Central memory CD8-positive, alpha-beta T cell (primary cell): ENCODE data around the gene C9orf152.

Source experiments
- ATAC-seq: fragments of 150-1000 bp; cut with Tn5 transposase; replicated peaks from 2 replicates; pipeline ENCODE4 v1.10.0; 2022; ENCODE audit warnings: mild to moderate bottlenecking, moderate FRiP score, moderate number of reproducible peaks; ENCODE audit not compliant: poor library complexity, severe bottlenecking; ENCODE audit errors: extremely low read depth
- DNase-seq, 2 donors: peaks; one replicate each; pipeline ENCODE4 v3.0.0; 2021; ENCODE audit warnings: low spot score in 2 of 2
- H3K27ac Mint-ChIP-seq: one replicate; pipeline ENCODE4 v1.8.0; 2022; ENCODE audit warnings: low read depth, mild to moderate bottlenecking, moderate library complexity, mixed read lengths
- H3K27me3 Mint-ChIP-seq: one replicate; pipeline ENCODE4 v1.8.0; 2022; ENCODE audit warnings: mixed read lengths
- H3K36me3 Mint-ChIP-seq: one replicate; pipeline ENCODE4 v1.8.0; 2022; ENCODE audit warnings: mild to moderate bottlenecking, moderate library complexity, mixed read lengths; ENCODE audit not compliant: insufficient read depth
- H3K4me1 Mint-ChIP-seq: one replicate; pipeline ENCODE4 v1.8.0; 2022; ENCODE audit warnings: mixed read lengths
- H3K4me3 Mint-ChIP-seq: one replicate; pipeline ENCODE4 v1.8.0; 2022; ENCODE audit warnings: mild to moderate bottlenecking, moderate library complexity, mixed read lengths
- H3K9me3 Mint-ChIP-seq: one replicate; pipeline ENCODE4 v1.8.0; 2022; ENCODE audit warnings: mixed read lengths

C9orf152 gene

DNA sequence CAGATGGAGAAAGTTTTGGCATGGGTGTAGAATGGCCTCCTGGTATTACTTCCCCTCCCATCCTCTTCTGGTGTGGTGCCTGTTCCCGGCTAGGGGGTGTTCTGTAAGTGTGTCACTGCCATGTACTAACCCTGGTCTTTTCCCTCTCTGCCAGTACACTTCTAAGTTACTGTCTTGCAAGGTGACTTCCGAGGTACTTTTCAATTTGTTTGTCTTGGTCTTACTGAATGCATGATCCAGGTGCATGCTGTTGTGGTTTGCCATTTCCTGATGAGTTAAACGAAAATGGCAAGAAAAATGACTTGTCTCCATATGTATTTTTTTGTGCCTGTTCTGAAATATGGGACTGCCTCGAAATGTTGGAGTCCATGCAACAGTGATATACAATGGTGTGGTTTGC lies 46.0 kb downstream of the C9orf152 start:
- Mint-ChIP-seq H3K36me3 (peaks cover 8% of the 10 kb centered on the region), H3K4me1 (peaks cover 31% of the 10 kb centered on the region), H3K9me3 (no peaks in the 10 kb centered on the region), H3K27me3 (no peaks in the 10 kb centered on the region), H3K27ac (no peak overlapping the region), H3K4me3 (no peak overlapping the region)
- no peak for ATAC-seq
- no peak for DNase-seq

DNA sequence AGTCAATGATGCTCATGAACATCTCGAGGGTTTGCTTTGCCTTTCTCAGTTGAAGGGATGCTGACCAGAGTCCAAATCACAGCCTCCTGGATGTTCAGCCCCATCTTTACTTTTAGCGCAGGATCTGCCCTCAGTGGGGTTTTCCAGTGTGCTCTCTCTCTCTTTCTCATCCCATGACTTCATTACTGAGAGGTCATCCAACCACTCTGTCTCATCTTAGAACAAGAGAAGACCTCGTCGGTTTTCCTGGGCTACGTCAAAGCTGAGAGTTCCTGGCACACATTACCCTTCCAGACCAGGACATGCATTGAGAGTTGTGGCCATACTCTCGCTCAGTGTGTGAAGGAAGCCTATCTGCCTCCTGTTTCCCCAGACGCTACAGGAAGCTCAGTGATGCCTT lies 47.3 kb downstream of the C9orf152 start:
- Mint-ChIP-seq H3K4me1 (peaks cover 43% of the 10 kb centered on the region), H3K36me3 (peaks cover 8% of the 10 kb centered on the region), H3K4me3 (no peak overlapping the region), H3K9me3 (no peaks in the 10 kb centered on the region), H3K27me3 (no peaks in the 10 kb centered on the region), H3K27ac (no peak overlapping the region)
- ATAC-seq: no peak
- DNase-seq: no peak

DNA sequence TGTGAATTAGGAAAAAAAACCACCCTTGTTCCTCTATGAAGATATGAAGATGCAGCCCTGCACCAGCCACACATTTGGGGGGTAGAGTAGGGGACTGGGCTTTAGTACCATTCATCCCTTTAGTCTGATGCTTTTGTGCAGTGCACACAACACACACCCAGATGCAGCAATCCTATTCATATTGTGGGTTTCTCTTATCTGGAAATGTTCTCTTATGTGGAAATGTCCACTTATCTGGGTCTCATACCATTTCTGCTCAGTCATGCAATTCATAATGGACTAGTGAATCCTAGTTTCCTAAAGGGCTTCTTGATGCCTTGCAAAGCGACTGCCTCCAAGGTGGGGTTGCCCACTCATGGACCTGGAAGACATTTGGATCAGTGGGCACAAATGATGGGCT lies 47.8 kb downstream of the C9orf152 start:
- H3K9me3 Mint-ChIP-seq: no peaks in the 10 kb centered on the region
- H3K27me3 Mint-ChIP-seq: no peaks in the 10 kb centered on the region
- DNase-seq (no peak), ATAC-seq (no peak)
- no peak overlapping the region for H3K4me3 Mint-ChIP-seq
- no peak overlapping the region for H3K27ac Mint-ChIP-seq
- H3K36me3 Mint-ChIP-seq: peaks cover 8% of the 10 kb centered on the region
- peaks cover 43% of the 10 kb centered on the region for H3K4me1 Mint-ChIP-seq

DNA sequence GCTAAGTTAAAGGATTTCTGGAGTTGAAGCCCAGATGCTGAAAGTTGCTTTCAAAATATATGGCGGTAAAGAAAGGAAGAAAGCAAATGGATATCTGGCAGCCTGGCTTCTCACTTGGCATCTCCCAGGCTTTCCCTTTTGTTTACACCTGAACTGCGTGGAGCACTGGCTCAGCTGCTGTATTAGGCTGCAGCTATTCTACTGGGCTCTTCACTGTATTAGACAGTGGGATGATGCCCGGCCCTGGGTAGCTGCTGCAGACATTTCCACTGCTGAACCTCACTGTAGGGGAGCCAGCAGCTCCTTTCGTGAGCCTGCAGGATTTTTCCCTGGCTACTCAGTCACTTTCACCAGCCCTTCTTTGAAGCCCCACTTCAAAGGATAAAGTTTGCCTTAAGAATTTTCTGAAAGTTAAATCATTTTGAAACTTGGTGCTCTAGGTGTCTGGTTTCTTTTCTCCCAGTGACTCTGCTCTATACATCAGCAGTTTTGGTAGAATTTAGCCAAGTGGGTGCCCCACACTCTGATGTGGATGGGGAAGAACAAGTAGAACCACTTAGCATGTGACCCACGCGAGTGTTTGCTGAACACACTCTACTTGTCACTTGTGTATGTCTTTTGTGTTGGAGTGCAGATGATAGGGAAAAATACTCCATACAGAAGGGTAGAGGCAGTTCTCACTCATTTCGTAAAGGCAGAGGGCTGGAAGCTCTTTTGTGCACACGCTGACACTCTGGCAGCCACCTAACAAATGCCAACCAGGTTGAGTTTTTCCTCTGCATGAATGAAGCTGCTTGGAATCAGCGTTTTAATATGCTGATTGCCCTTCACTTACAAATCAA lies 49.9 kb downstream of the C9orf152 start:
- Mint-ChIP-seq H3K9me3 (no peaks in the 10 kb centered on the region), H3K4me3 (peak overlapping the region; percentile 52), H3K27me3 (no peaks in the 10 kb centered on the region), H3K27ac (peak overlapping the region; percentile 58), H3K36me3 (peaks cover 6% of the 10 kb centered on the region), H3K4me1 (peaks cover 46% of the 10 kb centered on the region)
- DNase-seq (no peak), ATAC-seq (no peak)

DNA sequence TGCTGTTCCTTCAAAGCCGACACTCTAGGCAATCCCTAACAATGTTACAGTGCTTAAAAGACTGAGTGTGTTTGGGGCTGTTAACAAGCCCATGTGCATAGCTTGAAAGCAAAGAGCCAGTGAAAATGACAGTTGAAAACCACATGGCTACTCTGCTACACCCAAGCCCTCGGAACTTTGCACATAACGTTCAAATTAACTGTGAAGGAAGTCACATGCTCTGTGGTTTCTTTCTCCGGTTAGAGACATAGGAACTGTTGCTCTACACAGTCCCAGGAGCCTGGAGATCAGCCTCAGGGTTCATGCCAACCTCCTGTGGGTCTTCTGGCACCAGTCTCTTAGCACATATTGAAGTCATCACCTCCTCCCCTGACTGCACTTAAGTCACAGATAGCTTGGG lies 51.1 kb downstream of the C9orf152 start:
- Mint-ChIP-seq H3K36me3 (peaks cover 6% of the 10 kb centered on the region), H3K9me3 (no peaks in the 10 kb centered on the region), H3K4me3 (peak overlapping the region; percentile 52), H3K4me1 (peaks cover 49% of the 10 kb centered on the region), H3K27ac (peak overlapping the region; percentile 58), H3K27me3 (no peaks in the 10 kb centered on the region)
- ATAC-seq (peak; percentile 91), DNase-seq (peak in 1 of 2 donors; percentile 33)

DNA sequence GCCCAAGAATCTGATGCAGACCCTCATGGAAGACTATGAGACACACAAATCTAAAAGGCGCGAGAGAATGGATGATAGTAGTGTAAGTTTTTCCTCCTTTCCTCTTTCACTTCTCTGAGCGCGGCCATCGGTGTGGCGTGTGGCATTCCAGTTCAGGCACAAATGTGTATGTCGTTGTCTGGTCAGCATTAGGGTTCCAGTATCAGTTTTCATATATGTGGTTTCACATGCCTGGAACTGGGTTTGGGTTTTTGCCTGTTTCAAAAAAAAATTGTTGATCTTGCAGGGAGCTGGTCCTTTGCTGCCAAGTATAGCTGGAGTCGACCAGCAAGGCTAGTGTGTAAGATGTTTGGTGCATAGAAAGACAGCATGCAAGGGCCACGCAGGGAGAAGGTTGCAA lies 51.5 kb downstream of the C9orf152 start:
- H3K4me1 Mint-ChIP-seq: peaks cover 46% of the 10 kb centered on the region
- H3K27me3 Mint-ChIP-seq: no peaks in the 10 kb centered on the region
- DNase-seq (no peak), ATAC-seq (no peak)
- H3K36me3 Mint-ChIP-seq: peaks cover 6% of the 10 kb centered on the region
- H3K4me3 Mint-ChIP-seq: peak overlapping the region; percentile 52
- no peaks in the 10 kb centered on the region for H3K9me3 Mint-ChIP-seq
- H3K27ac Mint-ChIP-seq: peak overlapping the region; percentile 58

DNA sequence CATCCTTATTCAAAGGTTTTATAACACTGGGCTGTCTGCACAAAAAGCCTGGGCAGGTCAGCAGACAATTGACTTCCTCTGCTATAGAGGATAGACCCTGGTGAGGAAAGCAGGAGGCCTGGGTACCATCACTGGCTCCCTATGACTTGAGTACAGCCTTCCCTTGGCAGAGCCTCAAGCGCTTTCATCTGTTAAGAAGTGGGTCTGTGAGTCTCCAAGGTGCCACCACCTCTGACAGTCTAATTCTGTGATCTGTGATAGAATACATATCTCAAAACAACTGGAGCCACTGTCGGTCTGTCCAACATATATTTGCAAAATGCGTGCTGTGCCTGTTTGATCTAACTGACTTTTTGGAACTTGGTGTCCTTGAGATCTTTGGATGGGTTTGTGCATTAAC lies 52.2 kb downstream of the C9orf152 start:
- Mint-ChIP-seq H3K27me3 (no peaks in the 10 kb centered on the region), H3K4me3 (no peak overlapping the region), H3K4me1 (peaks cover 50% of the 10 kb centered on the region), H3K9me3 (no peaks in the 10 kb centered on the region), H3K36me3 (peaks cover 4% of the 10 kb centered on the region), H3K27ac (peak overlapping the region; percentile 58)
- DNase-seq (no peak), ATAC-seq (no peak)

DNA sequence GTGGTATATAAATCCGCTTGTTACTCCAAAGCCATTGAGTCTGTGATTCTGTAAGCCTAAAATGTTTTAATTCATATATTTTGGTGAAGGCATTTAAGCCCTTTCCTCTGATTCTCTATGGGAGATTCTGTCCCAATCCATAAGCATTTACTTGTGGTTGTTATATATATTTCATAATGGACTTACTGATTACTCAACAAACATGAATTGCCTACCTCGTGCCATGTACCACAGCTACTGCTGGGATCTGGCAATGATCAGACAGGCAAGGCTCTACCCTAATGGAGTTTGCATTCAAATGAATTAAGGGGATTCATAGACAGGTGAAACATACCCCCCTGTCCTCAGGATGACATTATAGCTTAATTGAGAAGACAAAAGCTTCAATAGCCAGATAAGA lies 54.5 kb downstream of the C9orf152 start:
- Mint-ChIP-seq H3K36me3 (peaks cover 2% of the 10 kb centered on the region), H3K27me3 (no peaks in the 10 kb centered on the region), H3K4me1 (peaks cover 71% of the 10 kb centered on the region), H3K9me3 (no peaks in the 10 kb centered on the region), H3K4me3 (no peak overlapping the region), H3K27ac (no peak overlapping the region)
- ATAC-seq (no peak), DNase-seq (no peak)

DNA sequence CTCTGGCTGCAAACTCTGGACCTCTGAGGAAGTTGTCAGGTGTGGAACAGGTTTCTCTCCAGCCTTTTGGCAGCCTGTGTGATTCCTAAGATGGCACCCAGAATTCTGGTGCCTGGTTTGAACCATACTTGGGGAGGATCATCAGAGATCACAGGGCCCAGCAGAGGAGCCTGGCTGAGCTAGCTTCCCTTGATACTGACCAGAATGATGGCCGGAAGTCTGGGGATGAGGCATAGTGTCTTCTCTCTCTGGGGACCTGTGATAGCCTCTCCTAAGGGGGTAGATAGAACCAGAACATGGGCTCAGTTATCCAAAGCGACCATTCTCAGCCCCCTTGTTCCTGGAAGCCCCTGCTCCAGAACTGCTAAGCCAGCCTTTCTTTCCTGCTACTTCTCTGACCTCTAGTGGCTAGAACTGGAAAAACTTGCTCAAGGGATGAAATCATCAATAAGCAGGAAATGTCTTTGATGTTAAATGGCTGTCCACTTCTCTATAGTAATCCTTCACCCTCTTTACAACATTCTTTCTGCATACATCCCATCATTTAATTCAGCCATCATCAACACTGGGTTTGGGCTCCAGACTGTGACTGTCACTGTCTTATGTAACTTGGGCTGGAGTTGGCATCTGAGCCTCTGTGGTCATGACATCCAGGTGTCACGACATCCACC lies 55.1 kb downstream of the C9orf152 start:
- Mint-ChIP-seq H3K27ac (no peak overlapping the region), H3K36me3 (peaks cover 2% of the 10 kb centered on the region)
- ATAC-seq: no peak

More for the DNA sequence above, 55.1 kb downstream of the C9orf152 start:
- no peak for DNase-seq
- no peak overlapping the region for H3K4me3 Mint-ChIP-seq
- H3K27me3 Mint-ChIP-seq: no peaks in the 10 kb centered on the region
- peaks cover 71% of the 10 kb centered on the region for H3K4me1 Mint-ChIP-seq
- no peaks in the 10 kb centered on the region for H3K9me3 Mint-ChIP-seq
